RWPE1 (cell line): Measurements from ENCODE around the gene IFIT2.

Experiments
- CTCF ChIA-PET: fragments of 350-600 bp; sonication (Branson Sonifier 250); formaldehyde crosslinking; extraction: SDS; loops from one replicate; lab custom pipeline; 2021; lab: Yijun Ruan, JAX
- POLR2A ChIA-PET: fragments of 400-600 bp; formaldehyde crosslinking; extraction: SDS; loops from one replicate; lab custom pipeline; 2020; ENCODE audit warnings: antibody characterized with exemption; ENCODE audit not compliant: low non-redundant PET; lab: Yijun Ruan, JAX
- DNase-seq: peaks from one replicate; pipeline ENCODE4 v3.0.0; 2012; ENCODE audit warnings: low spot score
- H3K27ac ChIP-seq: fragments of 450-650 bp; 2 replicates; pipeline ENCODE4 v1.5.1; 2017
- TF ChIP-seq, protein P1 (sequence below): fragments of 450-650 bp; conservative IDR thresholded peaks from 2 replicates; pipeline ENCODE4 v1.5.1; 2017; ENCODE audit warnings: low read depth, mild to moderate bottlenecking

IFIT2 gene

GRCh38 chr10:89357975-89358374 is 56.1 kb downstream of the IFIT2 start:
- POLR2A ChIA-PET, result no interaction called here
- no peak for DNase-seq
- TF ChIP-seq, protein P1, sequence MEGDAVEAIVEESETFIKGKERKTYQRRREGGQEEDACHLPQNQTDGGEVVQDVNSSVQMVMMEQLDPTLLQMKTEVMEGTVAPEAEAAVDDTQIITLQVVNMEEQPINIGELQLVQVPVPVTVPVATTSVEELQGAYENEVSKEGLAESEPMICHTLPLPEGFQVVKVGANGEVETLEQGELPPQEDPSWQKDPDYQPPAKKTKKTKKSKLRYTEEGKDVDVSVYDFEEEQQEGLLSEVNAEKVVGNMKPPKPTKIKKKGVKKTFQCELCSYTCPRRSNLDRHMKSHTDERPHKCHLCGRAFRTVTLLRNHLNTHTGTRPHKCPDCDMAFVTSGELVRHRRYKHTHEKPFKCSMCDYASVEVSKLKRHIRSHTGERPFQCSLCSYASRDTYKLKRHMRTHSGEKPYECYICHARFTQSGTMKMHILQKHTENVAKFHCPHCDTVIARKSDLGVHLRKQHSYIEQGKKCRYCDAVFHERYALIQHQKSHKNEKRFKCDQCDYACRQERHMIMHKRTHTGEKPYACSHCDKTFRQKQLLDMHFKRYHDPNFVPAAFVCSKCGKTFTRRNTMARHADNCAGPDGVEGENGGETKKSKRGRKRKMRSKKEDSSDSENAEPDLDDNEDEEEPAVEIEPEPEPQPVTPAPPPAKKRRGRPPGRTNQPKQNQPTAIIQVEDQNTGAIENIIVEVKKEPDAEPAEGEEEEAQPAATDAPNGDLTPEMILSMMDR, result no peak
- CTCF ChIA-PET, result interaction anchor here (0.5 to 0.8 kb wide), 3 partner anchors 223 to 368 kb away, joined by 3 to 6 read pairs (median 4); no protein-coding TSS in a partner anchor
- no peak overlapping the region for H3K27ac ChIP-seq
